ENCODE results near the gene ADARB2. TPM values are rescaled to one million over a fixed set of nuclear protein-coding genes. Genes with fewer than 3 reads are reported as not detected.

The ADARB2 gene
- total and polyA plus RNA-seq, 2 experiments from 2014 or later, result not detected

GRCh38 chr10:1206601-1207000 is 530.7 kb downstream of the ADARB2 start:
- Histone ChIP-seq H3K79me2 (ENCODE audit: insufficient read depth) (no peaks in the 10 kb centered on the region), H3K4me3 (no peak overlapping the region), H3K9me2 (ENCODE audit: insufficient read depth) (no peaks in the 10 kb centered on the region), H4K20me1 (ENCODE audit: insufficient read depth) (no peaks in the 10 kb centered on the region), H3K9me3 (ENCODE audit: low read depth) (no peaks in the 10 kb centered on the region), H3K27me3 (replicated peaks; ENCODE audit: insufficient read depth) (no peaks in the 10 kb centered on the region), H2AFZ (no peak overlapping the region), H3K36me3 (ENCODE audit: low read depth) (no peaks in the 10 kb centered on the region), H3K9ac (no peak overlapping the region), H3K4me2 (ENCODE audit: unreplicated experiment) (no peak overlapping the region), H3F3A (ENCODE audit: insufficient read depth) (no peaks in the 10 kb centered on the region), H3K4me1 (ENCODE audit: insufficient read depth) (no peaks in the 10 kb centered on the region), H3K27ac (no peak overlapping the region)
- DNase-seq, result no peak
- WGBS, 2 experiments (ENCODE audit: low coverage in 1 of 2, low lambda C conversion rate in 2 of 2, missing lambda C conversion rate in 2 of 2), result 68 to 70% methylated on average over 19 of the region's 19 CpGs
- TF ChIP-seq EZH2phosphoT487 (IDR thresholded peaks at IDR 0.05; ENCODE audit: insufficient read depth, low read depth) (no peak), EZH2 (IDR thresholded peaks at IDR 0.05; ENCODE audit: insufficient read depth, poor library complexity, severe bottlenecking) (no peak)
- in situ Hi-C loops (cut with MboI), result no loop called here

- H3K27me3 ChIP-seq (replicated peaks; ENCODE audit: insufficient read depth), result no peaks in the 10 kb centered on the region
- 62 to 70% methylated on average over 17 to 23 of the region's 23 CpGs for WGBS, 2 experiments (ENCODE audit: low coverage in 1 of 2, low lambda C conversion rate in 2 of 2, missing lambda C conversion rate in 2 of 2)
- H3F3A ChIP-seq (ENCODE audit: insufficient read depth), result no peaks in the 10 kb centered on the region
- no peak overlapping the region for H3K4me3 ChIP-seq
- no peak overlapping the region for H3K4me2 ChIP-seq (ENCODE audit: unreplicated experiment)
- DNase-seq, result no peak
- no peaks in the 10 kb centered on the region for H3K4me1 ChIP-seq (ENCODE audit: insufficient read depth)
- no peaks in the 10 kb centered on the region for H3K79me2 ChIP-seq (ENCODE audit: insufficient read depth)
- TF ChIP-seq EZH2 (IDR thresholded peaks at IDR 0.05; ENCODE audit: insufficient read depth, poor library complexity, severe bottlenecking), result no peak
- no peak for TF ChIP-seq EZH2phosphoT487 (IDR thresholded peaks at IDR 0.05; ENCODE audit: insufficient read depth, low read depth)
- no peaks in the 10 kb centered on the region for H3K36me3 ChIP-seq (ENCODE audit: low read depth)
- H4K20me1 ChIP-seq (ENCODE audit: insufficient read depth), result no peaks in the 10 kb centered on the region
- no peak overlapping the region for H3K27ac ChIP-seq
- no peak overlapping the region for H3K9ac ChIP-seq
- H3K9me3 ChIP-seq (ENCODE audit: low read depth), result no peaks in the 10 kb centered on the region
- in situ Hi-C loops (cut with MboI), result no loop called here
- no peak overlapping the region for H2AFZ ChIP-seq
- no peaks in the 10 kb centered on the region for H3K9me2 ChIP-seq (ENCODE audit: insufficient read depth)
Observed at GRCh38 chr10:1206101-1206500, 531.2 kb downstream of the ADARB2 start.

GRCh38 chr10:1205450-1206030 is 531.8 kb downstream of the ADARB2 start:
- in situ Hi-C loops (cut with MboI), result no loop called here
- no peaks in the 10 kb centered on the region for H3K9me2 ChIP-seq (ENCODE audit: insufficient read depth)
- H3K4me3 ChIP-seq, result no peak overlapping the region
- no peaks in the 10 kb centered on the region for H3F3A ChIP-seq (ENCODE audit: insufficient read depth)
- H4K20me1 ChIP-seq (ENCODE audit: insufficient read depth), result no peaks in the 10 kb centered on the region
- no peaks in the 10 kb centered on the region for H3K4me1 ChIP-seq (ENCODE audit: insufficient read depth)
- H3K36me3 ChIP-seq (ENCODE audit: low read depth), result no peaks in the 10 kb centered on the region
- no peak overlapping the region for H3K9ac ChIP-seq
- no peak overlapping the region for H3K27ac ChIP-seq
- no peaks in the 10 kb centered on the region for H3K9me3 ChIP-seq (ENCODE audit: low read depth)
- TF ChIP-seq EZH2 (IDR thresholded peaks at IDR 0.05; ENCODE audit: insufficient read depth, poor library complexity, severe bottlenecking) (no peak), EZH2phosphoT487 (IDR thresholded peaks at IDR 0.05; ENCODE audit: insufficient read depth, low read depth) (no peak)
- H2AFZ ChIP-seq, result no peak overlapping the region
- WGBS, 2 experiments (ENCODE audit: low coverage in 1 of 2, low lambda C conversion rate in 2 of 2, missing lambda C conversion rate in 2 of 2), result 62 to 76% methylated on average over 16 to 23 of the region's 27 CpGs
- H3K4me2 ChIP-seq (ENCODE audit: unreplicated experiment), result no peak overlapping the region
- no peaks in the 10 kb centered on the region for H3K27me3 ChIP-seq (replicated peaks; ENCODE audit: insufficient read depth)
- no peak for DNase-seq
- no peaks in the 10 kb centered on the region for H3K79me2 ChIP-seq (ENCODE audit: insufficient read depth)

- WGBS, 2 experiments (ENCODE audit: low coverage in 1 of 2, low lambda C conversion rate in 2 of 2, missing lambda C conversion rate in 2 of 2), result 49 to 50% methylated on average over 26 of the region's 26 CpGs
Observed at GRCh38 chr10:1204434-1205326, 532.6 kb downstream of the ADARB2 start.

More at GRCh38 chr10:1204434-1205326, 532.6 kb downstream of the ADARB2 start:
- H3K4me1 ChIP-seq (ENCODE audit: insufficient read depth), result no peaks in the 10 kb centered on the region
- no peak overlapping the region for H3K4me2 ChIP-seq (ENCODE audit: unreplicated experiment)
- no peaks in the 10 kb centered on the region for H3F3A ChIP-seq (ENCODE audit: insufficient read depth)
- TF ChIP-seq EZH2phosphoT487 (IDR thresholded peaks at IDR 0.05; ENCODE audit: insufficient read depth, low read depth) (no peak), EZH2 (IDR thresholded peaks at IDR 0.05; ENCODE audit: insufficient read depth, poor library complexity, severe bottlenecking) (no peak)
- no peak for DNase-seq
- H3K9me2 ChIP-seq (ENCODE audit: insufficient read depth), result no peaks in the 10 kb centered on the region
- no peaks in the 10 kb centered on the region for H3K9me3 ChIP-seq (ENCODE audit: low read depth)
- H4K20me1 ChIP-seq (ENCODE audit: insufficient read depth), result no peaks in the 10 kb centered on the region
- no peaks in the 10 kb centered on the region for H3K27me3 ChIP-seq (replicated peaks; ENCODE audit: insufficient read depth)
- H3K9ac ChIP-seq, result no peak overlapping the region
- no peaks in the 10 kb centered on the region for H3K79me2 ChIP-seq (ENCODE audit: insufficient read depth)
- H3K4me3 ChIP-seq, result no peak overlapping the region
- H2AFZ ChIP-seq, result no peak overlapping the region
- no peaks in the 10 kb centered on the region for H3K36me3 ChIP-seq (ENCODE audit: low read depth)
- no peak overlapping the region for H3K27ac ChIP-seq
- in situ Hi-C loops (cut with MboI), result no loop called here
